ENCODE measurements around the gene FST. TPM values are rescaled to one million over a fixed set of nuclear protein-coding genes. Genes with fewer than 3 reads are reported as not detected.

FST gene
- total RNA-seq, 6 experiments from 2014 or later: 14.2 to 92.1 (median 82.2) TPM

- peaks cover 30% of the 10 kb centered on the region for H3K4me1 Mint-ChIP-seq (ENCODE audit: low read depth)
- no peaks in the 10 kb centered on the region for H3K36me3 Mint-ChIP-seq (ENCODE audit: low read depth)
- DNase-seq: no peak
- H3K9me3 Mint-ChIP-seq: no peaks in the 10 kb centered on the region
- TF ChIP-seq, protein P1, sequence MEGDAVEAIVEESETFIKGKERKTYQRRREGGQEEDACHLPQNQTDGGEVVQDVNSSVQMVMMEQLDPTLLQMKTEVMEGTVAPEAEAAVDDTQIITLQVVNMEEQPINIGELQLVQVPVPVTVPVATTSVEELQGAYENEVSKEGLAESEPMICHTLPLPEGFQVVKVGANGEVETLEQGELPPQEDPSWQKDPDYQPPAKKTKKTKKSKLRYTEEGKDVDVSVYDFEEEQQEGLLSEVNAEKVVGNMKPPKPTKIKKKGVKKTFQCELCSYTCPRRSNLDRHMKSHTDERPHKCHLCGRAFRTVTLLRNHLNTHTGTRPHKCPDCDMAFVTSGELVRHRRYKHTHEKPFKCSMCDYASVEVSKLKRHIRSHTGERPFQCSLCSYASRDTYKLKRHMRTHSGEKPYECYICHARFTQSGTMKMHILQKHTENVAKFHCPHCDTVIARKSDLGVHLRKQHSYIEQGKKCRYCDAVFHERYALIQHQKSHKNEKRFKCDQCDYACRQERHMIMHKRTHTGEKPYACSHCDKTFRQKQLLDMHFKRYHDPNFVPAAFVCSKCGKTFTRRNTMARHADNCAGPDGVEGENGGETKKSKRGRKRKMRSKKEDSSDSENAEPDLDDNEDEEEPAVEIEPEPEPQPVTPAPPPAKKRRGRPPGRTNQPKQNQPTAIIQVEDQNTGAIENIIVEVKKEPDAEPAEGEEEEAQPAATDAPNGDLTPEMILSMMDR (IDR thresholded peaks at IDR 0.05): no peak
- peaks cover 5% of the 10 kb centered on the region for H3K27me3 Mint-ChIP-seq (ENCODE audit: insufficient read depth)
- H3K27ac Mint-ChIP-seq: no peak overlapping the region
- no peak overlapping the region for H3K4me3 Mint-ChIP-seq
Observed at GRCh38 chr5:53475320-53475719, 5.1 kb upstream of the FST start.

DNA sequence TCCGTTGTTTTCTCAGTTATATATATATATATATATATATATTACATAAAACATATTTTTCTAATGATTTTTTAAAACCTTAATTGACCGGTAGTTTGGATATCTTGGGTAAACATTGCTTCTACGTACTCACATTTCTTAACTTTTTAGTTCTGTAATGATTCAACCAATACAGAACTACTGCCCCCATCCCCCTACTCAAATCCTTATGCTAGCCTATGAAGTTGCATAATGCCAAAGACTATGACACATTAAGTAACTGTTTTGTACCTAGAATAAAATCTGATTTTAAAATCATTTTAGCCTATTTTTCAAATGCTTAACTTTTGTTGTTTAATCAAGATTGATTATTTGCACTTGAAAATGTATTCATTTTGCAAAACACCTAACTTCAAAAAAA lies 4.4 kb upstream of the FST start:
- peaks cover 5% of the 10 kb centered on the region for H3K27me3 Mint-ChIP-seq (ENCODE audit: insufficient read depth)
- H3K9me3 Mint-ChIP-seq: no peaks in the 10 kb centered on the region
- no peak for DNase-seq

GRCh38 chr5:53476531-53477480 lies 3.6 kb upstream of the FST start:
- Mint-ChIP-seq H3K4me3 (no peak overlapping the region), H3K36me3 (ENCODE audit: low read depth) (no peaks in the 10 kb centered on the region; the same call in 1 of the 2 replicates), H3K4me1 (ENCODE audit: low read depth) (peaks cover 21% of the 10 kb centered on the region), H3K27me3 (ENCODE audit: insufficient read depth) (peaks cover 7% of the 10 kb centered on the region), H3K27ac (no peak overlapping the region), H3K9me3 (no peaks in the 10 kb centered on the region)
- TF ChIP-seq, protein P1 (IDR thresholded peaks at IDR 0.05): no peak
- no peak for DNase-seq

More for the DNA sequence above, 4.4 kb upstream of the FST start:
- peaks cover 23% of the 10 kb centered on the region for H3K4me1 Mint-ChIP-seq (ENCODE audit: low read depth)
- TF ChIP-seq, protein P1 (IDR thresholded peaks at IDR 0.05): no peak
- no peaks in the 10 kb centered on the region; the same call in 1 of the 2 replicates for H3K36me3 Mint-ChIP-seq (ENCODE audit: low read depth)
- no peak overlapping the region for H3K4me3 Mint-ChIP-seq
- no peak overlapping the region for H3K27ac Mint-ChIP-seq

DNA sequence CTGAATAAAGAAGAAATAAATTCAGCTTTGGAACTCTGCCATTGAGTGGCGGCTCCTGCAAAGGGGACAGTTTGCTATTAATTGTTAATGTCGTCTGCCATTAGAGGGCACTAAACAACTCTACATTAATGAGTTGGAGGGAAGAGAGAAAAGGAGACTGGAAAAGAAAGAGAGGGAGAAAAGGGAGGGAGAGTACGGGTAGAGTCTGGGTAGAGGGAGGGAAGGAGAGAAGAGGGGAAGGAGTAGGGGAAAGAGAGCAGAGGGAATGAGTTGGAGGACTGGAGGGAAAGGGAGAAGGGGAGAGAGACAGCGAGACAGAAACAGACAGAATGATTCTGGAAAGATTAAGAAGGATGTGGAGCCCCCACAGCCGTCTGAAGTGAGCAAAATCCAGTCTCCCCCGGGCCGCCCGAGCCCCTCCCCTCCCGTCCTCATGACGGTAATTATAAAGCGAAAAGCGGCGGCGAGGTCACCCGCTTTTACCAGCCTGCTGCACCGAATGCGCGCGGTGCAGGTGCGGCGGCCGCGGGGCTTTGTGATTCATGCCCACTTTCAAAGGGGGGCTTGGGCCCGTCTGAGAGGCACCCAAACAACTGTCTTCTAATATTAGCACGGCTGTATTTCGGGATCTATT lies 1.9 kb upstream of the FST start:
- H3K27ac Mint-ChIP-seq: peak overlapping the region; percentile 15; the same call in 1 of the 2 replicates
- peaks cover 12% of the 10 kb centered on the region for H3K36me3 Mint-ChIP-seq (ENCODE audit: low read depth)
- DNase-seq: peak; percentile 60
- H3K27me3 Mint-ChIP-seq (ENCODE audit: insufficient read depth): peaks cover 7% of the 10 kb centered on the region
- no peaks in the 10 kb centered on the region for H3K9me3 Mint-ChIP-seq
- H3K4me1 Mint-ChIP-seq (ENCODE audit: low read depth): peaks cover 23% of the 10 kb centered on the region
- peak overlapping the region; percentile 96 for H3K4me3 Mint-ChIP-seq
- TF ChIP-seq, protein P1 (IDR thresholded peaks at IDR 0.05): peak; percentile 78

DNA sequence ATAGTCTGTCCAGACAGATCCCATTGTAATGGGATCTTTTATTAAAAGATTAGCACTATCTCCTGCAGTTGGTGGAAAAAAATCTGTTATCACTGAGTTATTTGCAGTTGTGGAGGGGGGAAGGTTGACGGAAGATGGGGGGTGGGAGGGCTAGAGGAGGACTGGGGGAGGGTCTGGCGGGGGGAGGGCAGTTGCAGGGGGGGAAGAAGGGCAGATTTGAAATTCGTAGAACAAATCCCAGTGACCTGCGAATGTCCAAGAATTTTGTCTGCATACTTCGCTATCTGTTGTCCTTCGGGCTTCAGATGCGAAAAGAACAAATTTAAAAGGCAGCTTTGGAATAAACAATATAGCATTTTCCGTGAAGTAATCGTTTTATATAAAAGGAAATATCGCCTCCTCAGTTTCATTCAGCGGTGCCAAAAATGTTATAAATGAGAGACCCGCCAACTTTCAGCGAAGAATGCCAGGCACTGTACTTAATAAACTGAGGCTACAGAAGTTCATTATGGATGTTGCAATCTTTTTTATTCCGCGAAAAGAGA lies 1.3 kb upstream of the FST start:
- Mint-ChIP-seq H3K36me3 (ENCODE audit: low read depth) (peaks cover 18% of the 10 kb centered on the region), H3K27me3 (ENCODE audit: insufficient read depth) (peaks cover 7% of the 10 kb centered on the region), H3K4me3 (peak overlapping the region; percentile 96), H3K4me1 (ENCODE audit: low read depth) (peaks cover 24% of the 10 kb centered on the region), H3K9me3 (no peaks in the 10 kb centered on the region), H3K27ac (peak overlapping the region; percentile 78)
- DNase-seq: no peak
- TF ChIP-seq, protein P1 (IDR thresholded peaks at IDR 0.05): no peak

Measured in HFFc6 (cell line).